Measurements from ENCODE around the gene MZF1.

The MZF1 gene

DNA sequence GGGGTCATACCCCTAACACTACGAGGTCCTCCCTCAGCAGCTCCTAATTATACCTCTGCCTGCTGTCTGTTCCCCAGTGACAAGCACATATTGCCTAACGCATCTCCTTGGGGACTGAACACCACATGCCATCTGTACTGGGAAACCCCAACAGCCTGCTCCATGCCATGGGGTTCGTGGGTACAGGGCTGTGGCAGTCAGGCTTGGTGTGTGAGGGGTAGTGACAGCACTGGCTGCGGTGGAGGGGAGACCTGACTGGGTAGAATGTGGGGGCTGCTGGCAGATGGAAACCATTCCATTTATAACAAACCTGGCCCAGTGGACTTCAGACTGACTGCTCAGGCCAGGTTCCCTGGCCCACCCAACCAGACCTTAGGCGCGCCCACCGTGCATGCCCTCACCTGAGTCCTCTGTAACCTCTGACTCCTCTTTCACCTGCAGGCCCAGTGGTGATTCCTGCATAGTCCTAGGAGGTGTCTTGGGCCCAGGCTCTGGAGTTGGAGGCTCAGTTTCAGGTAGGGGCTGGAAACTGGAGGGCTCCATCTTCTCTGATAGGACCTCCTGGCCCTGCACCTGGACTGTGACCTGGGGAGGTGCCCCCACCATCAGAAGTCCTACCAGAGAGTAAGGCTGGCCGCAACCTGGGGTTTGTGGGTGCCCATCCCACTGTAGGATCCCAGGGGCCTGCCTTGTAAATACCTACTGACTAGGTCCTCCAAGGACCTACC, 3.0 kb downstream of the MZF1 start:
- no peak for DNase-seq (ENCODE audit: low spot score)

DNA sequence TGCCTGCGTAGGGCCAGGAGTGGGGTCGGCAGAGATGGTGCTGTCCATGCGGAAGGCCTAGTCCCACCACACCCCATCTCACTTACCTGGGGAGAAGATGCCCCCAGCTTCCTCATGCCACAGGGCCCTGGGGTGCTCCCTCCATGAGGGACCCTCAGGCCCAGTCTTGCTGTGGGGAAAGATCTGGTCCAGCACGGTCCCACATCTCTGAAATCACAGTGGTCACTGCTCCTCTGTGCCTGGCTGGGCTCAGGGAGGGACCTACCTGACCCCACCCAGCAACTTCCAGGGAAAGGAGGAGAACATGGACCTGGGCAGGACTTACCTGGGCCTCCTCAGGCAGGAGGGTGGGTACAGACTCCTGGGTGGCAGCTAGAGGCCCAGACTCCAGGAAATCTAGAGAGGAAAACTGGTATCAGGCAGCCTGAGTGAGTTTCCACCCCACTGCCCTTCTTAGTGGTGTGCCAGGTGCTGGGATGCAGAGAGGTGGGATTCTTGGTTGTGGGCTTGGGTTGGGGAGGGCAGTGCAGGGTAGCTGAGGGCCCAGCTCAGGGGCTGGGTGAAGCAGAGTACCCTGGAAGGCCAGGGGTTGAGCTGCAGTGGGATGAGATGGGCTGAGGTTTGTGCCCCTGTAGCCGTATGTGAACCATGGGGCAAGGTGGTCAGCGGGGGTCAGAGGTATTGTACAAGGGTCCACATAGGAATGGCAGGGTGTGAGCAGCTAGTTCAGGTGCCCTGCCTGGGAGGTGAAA, 3.8 kb downstream of the MZF1 start:
- DNase-seq (ENCODE audit: low spot score): no peak

DNA sequence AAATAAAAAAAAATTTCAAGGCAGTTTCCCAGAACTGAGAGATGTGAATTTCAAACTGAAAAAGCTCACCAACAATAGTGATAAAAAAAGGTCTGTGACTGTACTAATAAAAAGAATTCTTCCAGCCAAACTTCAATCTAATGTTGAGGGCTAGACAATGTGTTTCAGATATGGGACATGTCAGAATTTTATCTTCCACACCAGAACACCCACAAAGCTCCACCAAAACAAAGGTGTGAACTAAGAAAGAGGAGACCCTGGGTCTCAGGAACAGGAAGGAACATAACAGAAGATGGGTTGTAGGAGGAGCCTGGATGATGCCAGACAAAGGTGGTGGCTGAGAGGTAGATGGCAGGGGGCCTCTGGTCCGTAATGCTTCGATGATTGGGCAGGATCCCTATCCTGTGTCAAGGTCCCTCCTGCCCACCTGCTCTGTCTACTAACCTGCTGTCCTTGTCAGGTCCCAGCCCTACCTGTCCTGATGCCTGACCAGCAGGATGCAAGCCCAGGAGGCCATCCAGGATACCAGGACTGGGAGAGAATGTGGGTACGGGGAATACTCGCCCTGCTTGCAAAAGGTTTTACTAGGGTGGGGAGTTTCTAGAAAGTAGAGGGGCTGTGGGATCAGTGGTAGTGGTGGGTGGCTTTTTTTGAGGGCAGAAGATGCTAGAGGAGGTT, 4.5 kb downstream of the MZF1 start:
- DNase-seq (ENCODE audit: low spot score): no peak

DNA sequence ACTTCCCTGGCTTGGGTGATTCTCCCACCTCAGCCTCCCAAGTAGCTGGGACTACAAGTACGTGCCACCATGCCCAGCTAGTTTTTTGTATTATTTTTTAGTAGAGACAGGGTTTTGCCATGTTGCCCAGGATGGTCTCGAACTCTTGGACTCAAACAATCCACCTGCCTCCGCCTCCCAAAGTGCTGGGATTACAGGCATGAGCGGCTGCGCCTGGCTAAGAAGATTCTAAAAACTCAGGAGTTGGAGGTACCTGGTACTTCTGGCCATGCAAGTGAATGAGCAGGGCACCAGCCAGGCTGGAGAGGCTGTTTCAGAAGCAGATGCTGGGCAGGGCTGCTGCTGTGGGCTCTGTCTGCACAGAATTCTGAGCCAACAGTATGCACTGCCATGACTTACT, 6.1 kb downstream of the MZF1 start:
- no peak for DNase-seq (ENCODE audit: low spot score)

DNA sequence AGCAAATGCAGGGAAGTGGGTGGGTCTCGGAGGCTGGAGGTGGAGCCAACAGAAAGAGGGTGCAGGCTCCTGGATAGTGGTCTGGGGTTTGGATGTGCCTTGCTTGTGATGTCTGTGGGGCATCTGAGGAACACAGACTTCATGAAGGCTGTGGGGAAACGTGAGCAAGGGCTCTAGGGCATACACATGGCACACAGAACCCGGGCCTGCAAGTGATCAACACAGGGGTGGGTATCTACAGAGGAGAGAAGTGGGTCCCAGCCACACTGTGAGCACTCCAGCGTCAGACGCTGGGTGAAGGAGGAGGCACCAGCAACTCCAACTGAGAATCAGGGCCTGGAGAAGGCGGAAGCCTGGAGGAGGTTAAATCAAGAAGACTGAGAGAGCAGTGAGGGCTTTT, 9.3 kb downstream of the MZF1 start:
- DNase-seq (ENCODE audit: low spot score): no peak

DNA sequence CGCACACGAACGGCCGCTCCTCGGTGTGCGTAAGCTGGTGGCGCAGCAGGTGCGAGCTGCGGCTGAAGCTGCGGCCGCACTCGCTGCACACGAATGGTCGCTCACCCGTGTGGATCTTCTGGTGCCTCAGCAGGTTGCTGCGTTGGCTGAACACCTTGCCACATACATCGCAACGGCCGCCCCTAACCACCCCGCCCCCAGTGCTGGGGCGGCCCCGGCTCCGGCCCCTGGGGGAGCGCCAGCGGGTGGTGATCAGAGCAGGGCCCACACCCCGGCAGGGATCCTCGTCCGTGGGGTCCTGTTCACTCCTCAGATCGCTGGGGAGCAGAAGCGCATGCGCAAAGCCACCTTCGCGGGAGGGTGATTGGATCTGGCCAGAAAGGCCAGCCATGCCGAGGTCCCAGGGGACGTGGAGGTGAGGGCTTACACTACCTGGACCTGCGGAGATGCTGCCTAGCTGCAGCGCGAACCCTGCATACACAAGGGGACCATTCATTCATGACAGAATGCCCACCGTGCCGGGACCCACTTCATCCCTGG, 10.0 kb downstream of the MZF1 start:
- DNase-seq (ENCODE audit: low spot score): peak; percentile 28

DNA sequence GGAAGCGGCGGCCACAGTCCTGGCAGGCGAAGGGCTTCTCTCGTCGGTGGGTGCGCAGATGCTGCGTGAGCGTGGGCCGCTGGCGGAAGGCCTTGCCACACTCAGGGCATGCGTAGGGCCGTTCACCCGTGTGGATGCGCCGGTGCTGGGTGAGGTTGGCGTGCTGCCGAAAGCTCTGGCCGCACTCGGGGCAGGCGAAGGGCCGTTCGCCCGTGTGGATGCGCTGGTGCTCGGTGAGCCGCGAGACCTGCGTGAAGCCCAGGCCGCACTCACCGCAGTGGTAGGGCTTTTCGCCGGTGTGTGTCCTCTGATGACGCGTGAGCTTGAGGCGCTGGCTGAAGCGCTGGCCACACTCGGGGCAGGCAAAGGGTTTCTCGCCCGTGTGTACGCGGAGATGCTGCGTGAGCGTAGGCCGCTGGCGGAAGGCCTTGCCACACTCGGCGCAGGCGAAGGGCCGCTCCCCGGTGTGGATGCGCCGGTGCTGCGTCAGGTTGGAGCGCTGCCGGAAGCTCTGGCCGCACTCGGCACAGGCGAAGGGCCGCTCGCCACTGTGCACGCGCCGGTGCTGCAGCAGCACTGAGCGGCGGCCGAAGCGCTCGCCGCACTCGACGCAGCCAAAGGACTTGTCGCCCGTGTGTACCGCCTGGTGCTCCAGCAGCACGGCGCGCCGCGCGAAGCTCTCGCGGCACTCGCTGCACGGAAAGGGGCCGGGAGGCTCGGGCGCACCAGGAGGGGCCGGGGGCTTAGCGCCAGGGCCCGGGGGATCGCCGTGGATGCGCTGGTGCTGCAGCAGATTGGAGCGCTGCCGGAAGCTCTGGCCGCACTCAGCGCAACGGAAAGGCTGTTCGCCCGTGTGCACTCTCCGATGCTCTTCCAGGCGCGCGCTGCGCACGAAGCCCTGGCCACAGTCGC, 10.8 kb downstream of the MZF1 start:
- DNase-seq (ENCODE audit: low spot score): no peak

DNA sequence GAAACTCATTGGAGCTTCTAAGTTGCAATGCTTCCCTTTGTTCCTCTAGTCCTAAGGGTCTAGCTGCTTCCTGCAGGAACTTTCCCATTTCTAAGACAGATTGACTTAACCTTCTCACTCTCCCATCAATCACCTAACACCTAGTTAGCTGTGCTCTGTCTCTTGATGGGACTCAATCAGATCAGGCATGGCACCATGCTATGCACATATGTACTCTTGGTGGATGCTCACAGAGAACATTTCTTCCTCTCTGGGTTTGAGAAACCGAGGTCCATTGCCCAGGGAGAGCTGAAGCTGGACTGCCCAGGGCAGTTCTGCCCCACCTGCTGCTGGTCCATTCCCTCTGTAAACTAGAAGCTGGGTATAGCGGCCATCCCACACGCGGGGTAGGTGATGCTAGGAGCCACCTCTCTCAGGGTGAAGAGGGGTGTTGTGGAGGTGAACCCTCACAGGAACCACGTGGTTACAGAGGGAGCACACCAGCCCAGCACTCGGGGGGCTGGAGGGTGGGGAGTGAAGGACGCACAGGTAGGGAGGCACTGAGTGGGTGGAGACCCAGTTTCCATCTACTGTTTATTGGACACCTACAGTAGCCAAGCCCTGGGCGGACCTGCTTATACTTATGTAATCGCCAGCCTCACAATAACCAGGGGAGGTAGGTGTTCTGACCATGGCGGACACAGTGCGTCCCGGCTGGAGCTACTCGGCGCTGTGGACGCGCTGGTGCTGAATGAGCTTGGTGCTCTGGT, 11.6 kb downstream of the MZF1 start:
- no peak for DNase-seq (ENCODE audit: low spot score)

DNA sequence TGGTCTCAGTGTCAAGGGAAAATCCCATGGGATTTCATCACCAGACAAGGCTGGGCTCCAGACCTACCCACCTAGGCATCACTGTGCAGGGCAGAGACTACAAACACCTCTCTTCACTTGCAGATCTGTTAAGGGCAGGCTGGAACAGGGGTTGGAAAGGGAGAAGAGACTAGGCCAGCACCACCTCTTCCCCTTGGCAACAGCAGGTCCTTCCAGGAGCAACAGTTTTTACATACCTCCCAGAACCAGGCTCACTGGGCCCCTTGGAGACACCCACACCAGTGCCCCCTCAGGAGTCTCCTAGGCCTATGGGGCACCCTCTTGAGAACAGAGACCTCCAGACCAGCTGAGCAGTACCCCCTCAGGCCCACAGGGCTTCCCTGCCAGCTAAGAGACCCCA, 12.2 kb downstream of the MZF1 start:
- DNase-seq (ENCODE audit: low spot score): no peak

DNA sequence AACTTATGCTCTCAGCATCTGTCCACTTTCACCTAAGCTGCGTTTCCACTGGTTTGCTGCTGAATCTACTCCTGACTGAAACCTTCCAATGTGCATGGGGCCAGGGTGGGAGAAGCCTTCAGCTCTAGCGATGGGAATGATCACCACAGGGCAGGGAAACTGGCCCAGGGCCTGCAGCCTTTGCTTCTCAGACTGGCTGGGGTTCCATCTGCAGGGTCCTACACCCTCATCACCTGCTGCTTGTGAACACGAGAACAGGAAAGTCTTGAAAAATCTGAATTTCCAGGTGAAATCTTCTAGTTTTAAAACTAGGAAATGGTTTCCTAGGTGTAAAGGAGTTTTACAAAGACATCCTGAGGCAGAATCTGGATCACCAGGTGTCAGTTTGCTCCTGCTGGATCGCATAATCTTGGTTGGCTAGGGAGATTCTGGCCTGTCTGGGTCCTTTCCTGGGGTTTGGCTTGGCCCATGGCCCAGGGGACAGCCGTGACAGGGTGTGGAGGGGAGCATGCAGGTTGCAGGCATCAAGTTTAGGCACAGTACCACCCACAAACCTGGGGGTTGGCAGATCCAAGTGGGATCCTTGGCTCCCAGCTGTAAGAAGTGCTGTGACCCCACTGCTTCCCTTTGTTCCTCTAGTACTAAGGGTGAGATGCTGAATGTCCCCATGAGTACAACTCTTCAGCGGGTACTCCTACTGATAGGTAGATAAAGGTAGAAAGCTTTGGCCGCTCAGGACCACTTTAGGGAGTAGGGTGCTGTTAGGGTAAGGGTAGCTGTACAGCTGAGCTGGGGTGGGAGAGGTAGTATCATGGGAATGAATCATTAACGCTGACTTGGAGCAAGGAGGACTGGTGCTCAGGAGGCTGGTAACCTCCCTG, 12.9 kb downstream of the MZF1 start:
- DNase-seq (ENCODE audit: low spot score): no peak

DNA sequence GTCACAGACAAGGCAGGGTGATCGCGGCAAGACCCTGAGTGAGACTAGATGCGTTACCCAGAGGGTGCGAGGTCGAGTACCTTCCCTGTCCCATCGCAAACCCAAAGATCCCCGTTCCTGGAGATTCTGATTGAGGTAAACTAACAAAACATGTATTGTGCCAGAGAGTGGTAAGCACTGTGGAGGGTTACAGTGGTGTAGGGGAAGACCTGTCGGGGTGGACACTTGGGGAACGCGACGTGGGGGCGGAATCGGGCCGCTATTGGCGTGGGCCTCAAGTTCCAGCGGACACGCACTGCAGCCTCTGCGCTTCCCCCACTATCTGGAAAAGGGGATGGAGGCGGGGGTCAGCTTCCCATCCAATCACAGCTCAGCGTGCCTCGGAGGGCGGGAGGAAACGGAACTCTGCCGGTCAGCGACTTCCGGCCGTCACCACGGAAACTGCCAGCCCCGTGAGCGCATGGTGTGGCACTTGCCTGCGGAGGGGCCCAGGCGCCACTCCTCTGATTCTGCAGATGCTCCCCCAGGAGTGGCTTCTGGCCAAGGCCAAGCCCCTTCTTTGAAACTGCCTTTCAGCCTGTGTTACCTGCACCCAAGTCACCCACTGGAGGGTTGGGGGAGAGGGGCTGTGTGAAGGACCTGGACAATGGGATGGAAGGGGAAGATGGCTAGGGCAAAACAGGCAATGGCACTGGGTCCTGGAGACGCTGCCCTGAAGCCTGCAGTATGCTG, 13.7 kb downstream of the MZF1 start:
- DNase-seq (ENCODE audit: low spot score): peak; percentile 93

DNA sequence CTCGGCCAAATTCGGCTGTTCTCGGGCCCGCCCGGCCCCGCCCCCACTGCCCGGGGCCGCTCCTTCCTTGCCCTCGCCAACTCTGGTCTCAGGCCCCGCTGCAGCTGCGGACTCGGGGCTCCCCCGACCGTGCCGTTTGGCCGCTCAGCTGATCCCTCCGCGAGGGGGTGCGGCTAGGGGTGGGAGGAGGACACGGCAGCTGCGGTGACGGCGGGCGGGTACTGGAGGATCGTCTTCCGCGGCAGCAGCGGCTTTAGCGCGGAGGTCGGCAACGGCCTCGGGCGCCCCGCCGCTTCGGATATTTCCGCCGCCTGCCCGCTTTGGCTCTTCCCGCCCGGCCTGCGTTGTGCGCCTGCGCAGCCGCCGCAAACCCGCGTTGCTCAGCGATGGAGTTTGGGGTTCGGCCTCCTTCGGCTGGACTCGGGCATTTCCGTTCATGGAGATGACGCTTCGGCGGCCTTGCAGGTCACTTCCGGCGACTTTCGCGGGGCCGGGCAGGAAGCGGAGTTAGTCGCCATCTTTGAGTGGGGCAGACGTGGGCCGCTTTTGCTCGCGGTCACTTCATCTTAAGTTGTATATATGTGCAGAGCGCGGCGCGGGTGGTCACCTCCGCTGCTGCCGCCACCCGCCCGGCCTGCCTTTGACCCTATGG, 14.4 kb downstream of the MZF1 start:
- peak; percentile 93 for DNase-seq (ENCODE audit: low spot score)

DNA sequence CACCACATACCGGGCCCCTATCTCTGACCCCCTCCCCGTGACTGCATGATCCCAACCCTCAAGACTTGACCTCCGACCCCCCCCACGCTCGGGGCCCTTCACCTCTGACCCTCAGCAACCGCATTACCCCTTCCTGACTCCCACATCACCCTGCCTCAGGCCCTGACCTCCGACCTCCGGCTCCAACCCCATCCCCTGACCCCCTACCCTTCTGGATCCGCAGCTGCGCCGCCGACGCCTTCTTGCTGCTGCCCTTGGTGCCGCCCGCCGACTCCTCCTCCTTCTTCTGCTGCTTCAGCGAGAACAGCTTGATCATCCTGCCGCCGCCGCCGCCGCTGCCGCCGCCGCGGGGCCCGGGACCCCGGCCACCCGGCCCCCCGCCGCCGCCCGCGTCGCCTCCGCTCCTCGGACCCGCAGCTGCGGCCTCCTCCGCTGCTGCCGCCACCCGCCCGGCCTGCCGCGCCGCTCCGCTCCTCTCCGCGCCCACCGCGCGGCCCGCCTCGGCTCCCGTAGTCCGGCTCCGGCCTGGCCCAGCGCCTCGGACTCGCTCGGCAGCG, 15.0 kb downstream of the MZF1 start, which contains the start of gene UBE2M:
Gene UBE2M (minus strand): TSS at position 546 of the 557 bp plus-strand sequence. CDS start 230 bp downstream, at position 316.
- no peak for DNase-seq (ENCODE audit: low spot score)

DNA sequence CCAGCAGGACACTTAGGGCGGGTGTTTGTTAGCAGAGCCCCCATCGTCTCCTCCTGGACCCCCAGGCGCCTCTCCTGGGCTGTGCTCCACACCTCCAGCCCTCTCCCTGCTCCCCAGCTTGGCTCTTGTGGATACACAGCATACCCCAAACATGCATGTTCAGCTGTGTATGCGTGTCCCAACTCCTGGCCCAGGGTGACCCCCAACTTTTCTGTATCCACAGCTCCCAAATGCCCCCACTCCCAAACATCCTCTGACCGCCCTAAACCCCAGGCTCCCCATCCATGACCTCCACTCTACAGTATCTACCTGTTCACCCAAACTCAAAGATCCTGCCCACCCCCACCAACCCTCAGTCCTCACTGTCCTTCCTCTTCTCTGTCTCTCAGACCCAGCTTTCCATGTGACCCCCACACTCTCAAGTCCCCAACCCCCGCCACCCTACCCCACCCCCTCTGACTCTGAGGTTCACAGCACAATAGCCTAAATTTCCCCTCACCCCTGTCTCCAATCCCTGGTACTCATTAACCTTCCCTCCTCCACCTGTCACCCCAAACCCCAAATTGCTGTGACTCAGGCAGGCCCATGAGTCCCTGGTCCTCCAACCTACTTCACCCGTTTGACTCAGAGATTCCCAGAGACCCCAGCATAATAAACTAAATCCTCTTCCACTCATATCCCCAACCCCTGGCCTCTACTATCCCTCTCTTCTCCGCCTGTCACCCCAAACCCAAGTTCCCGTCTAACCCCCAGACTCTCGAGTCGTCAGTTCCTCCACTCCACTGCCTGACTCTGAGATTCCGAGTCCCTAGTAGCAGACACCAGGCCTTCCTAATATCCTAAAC, 15.7 kb downstream of the MZF1 start:
- no peak for DNase-seq (ENCODE audit: low spot score)

DNA sequence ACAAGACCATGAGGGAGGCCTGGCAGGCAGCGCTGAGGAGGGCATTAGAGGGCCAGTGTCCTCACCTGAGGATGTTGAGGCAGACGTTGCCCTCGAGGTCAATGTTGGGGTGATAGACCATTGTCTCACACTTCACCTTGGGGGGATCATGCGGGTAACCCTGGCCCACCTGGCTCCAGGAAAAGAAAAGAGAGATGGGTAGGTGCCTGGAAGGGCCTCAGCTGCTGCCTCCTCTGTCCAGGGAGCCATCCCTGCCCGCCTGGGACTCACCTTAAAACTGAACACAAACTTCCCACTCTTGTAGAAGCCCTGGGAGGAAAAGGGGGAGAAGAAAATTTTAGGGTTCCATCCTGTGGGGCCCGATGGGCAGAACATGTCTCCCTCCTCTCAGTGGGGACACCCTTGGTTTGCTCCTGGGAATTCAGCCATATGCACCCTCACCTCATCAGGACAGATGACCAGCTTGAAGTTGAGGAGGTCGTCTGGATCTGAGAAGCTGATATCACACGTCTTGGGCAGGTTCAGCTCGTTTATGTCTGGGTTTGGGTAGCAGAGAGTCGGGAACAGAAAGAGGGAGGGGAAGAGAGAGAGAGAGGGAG, 16.4 kb downstream of the MZF1 start:
- DNase-seq (ENCODE audit: low spot score): no peak

DNA sequence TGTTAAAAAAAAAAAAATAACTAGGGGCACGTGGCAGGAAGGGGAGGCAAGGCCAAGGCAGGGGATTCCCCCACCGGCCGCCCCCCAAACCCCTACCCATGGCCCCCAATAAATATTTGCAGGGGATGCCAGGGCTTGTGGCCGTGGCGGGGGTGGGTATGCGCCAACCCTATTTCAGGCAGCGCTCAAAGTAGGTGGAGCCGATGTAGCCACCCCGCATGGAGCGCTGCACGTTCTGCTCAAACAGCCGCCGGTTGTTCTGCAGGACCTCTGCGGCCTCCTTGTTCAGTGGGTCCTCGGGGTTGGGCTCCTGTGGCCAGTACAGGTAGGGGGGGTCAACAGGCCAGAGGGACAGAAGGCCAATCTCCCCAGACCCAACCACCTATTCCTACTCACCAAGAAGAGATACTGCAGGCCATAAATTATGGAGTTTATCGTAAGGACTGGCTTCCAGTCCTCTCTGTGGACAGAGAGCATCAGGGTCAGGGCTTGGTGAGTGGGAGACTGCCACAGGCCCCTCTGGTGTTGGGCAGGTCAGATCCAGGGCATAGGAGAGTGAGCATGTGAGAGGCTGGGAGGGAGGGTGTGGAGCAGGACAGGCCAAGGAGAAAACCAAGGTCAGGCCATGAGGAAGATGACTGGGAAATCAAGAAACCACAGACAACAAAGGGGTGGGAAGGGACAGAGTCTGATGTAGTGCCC, 17.1 kb downstream of the MZF1 start:
- DNase-seq (ENCODE audit: low spot score): no peak
